Heart right ventricle (tissue), 16 donors: Measurements from ENCODE around the gene PCMTD2. TPM values are rescaled to one million over a fixed set of nuclear protein-coding genes. Genes with fewer than 3 reads are reported as not detected.
"Not testable (repeated sequence)": the region's sequence is repeated elsewhere in the genome, so short reads cannot be mapped to it uniquely, and the experiment has no call there.

Experiments
- ATAC-seq, 8 donors: fragments of 200-7000 bp; cut with Tn5 transposase; one replicate each; pipeline ENCODE4 v1.9.1; 2020; ENCODE audit warnings: mild to moderate bottlenecking in 8 of 8, moderate library complexity in 8 of 8, moderate number of reproducible peaks in 1 of 8
- DNase-seq, 2 donors: peaks; one replicate each; pipeline ENCODE4 v3.0.0-alpha.2; 2020
- H3K27ac ChIP-seq, 10 donors: fragments of 200-600 bp; sonication (generic) in 2 of 10; one replicate each; pipeline versions ENCODE4 v1.5.0 to v1.8.0; 2020 to 2022; ENCODE audit warnings: mild to moderate bottlenecking in 3 of 10
- H3K27me3 ChIP-seq, 7 donors: fragments of 200-600 bp; one replicate each; pipeline ENCODE4 v1.8.0; 2021 to 2022; ENCODE audit warnings: mild to moderate bottlenecking in 2 of 7
- H3K36me3 ChIP-seq, 9 donors: fragments of 200-600 bp; sonication (generic) in 1 of 9; one replicate each; pipeline versions ENCODE4 v1.5.0 to v1.8.0; 2020 to 2022; ENCODE audit warnings: mild to moderate bottlenecking in 2 of 9
- H3K4me1 ChIP-seq, 9 donors: fragments of 200-600 bp; sonication (generic) in 1 of 9; one replicate each; pipeline versions ENCODE4 v1.5.0 to v1.8.0; 2020 to 2022; ENCODE audit warnings: mild to moderate bottlenecking in 4 of 9
- H3K4me3 ChIP-seq, 10 donors: fragments of 200-600 bp; sonication (generic) in 2 of 10; one replicate each; pipeline versions ENCODE4 v1.5.0 to v1.8.0; 2020 to 2022; ENCODE audit warnings: mild to moderate bottlenecking in 7 of 10, moderate library complexity in 2 of 10
- H3K9me3 ChIP-seq, 11 donors: fragments of 200-600 bp in 10 of 11; sonication (generic) in 2 of 11; one replicate each; pipeline versions ENCODE4 v1.5.0 to v1.8.0; 2013 to 2022; ENCODE audit warnings: mild to moderate bottlenecking in 2 of 11, control low read depth in 1 of 11, moderate library complexity in 1 of 11
- WGBS, 2 donors: extraction: QIAGEN DNeasy Blood & Tissue Kit; methylation state at CpG; one replicate each; pipeline ENCODE4 v1.1.7; 2013; ENCODE audit warnings: inconsistent platforms in 1 of 2; 5-methylcytosine and 5-hydroxymethylcytosine counted together
- intact Hi-C, 10 donors: fragments of 100-400 bp; cut with DNase I; formaldehyde crosslinking; loops; one replicate each; pipeline versions ENCODE4 v1.11.1 to v1.14.2; 2022
- polyA plus RNA-seq, 2 donors: library from polyadenylated mRNA; stranded (reverse); fragments of 200-250 nt; gene quantifications; one replicate each; pipeline ENCODE4 v1.2.3, GENCODE V29; 2013
- total RNA-seq, 10 donors: library from RNA; stranded (reverse); fragmentation: NEBNext Ultra II Directional in 3 of 10; extraction: Animal tissue kit (Norgen Biotek cat#: 25700) in 3 of 10; gene quantifications; one replicate each; pipeline versions ENCODE4 v1.2.1 to v1.2.4, GENCODE V29; 2021 to 2023
- TF ChIP-seq, protein P1 (sequence below), 9 donors: fragments of 200-600 bp; sonication (generic) in 2 of 9; IDR thresholded peaks; one replicate each; pipeline versions ENCODE4 v1.5.0 to v1.8.0; 2021 to 2022; ENCODE audit warnings: antibody characterized with exemption in 9 of 9, mild to moderate bottlenecking in 5 of 9, moderate library complexity in 1 of 9
- donor health status: Arrhythmogenic right ventricular cardiomyopathy.
- donor health status: ischemic (EF 13 %, LVEDD 7.1; RV severe dilation, severe dysfunction).
- donor health status: healthy with polysubstance abuse.
- donor health status: DM: no; HTN: yes; CAD: no.
- donor health status: DM: no; HTN: no; CAD: no.
- donor health status: ischemic (EF 25% LVEDD 6.9; RV normal size, moderate dysfunction).
- donor health status: ischemic (EF 25% LVEDD 5.7; RV mildly dilated, moderate dysfunction).
- donor health status: healthy.
- donor health status: DM: yes; HTN: yes; CAD: no.
- donor health status: Ischemic cardiomyopathy.
- donor health status: ischemic (EF 35%, LVEDD 5.7; RV mildly dilated, moderate dysfunction).
- donor health status: nonischemic (EF 11% LVEDD 7.7; RV severe dilation, severe dysfunction).
- donor health status: DM: yes; HTN: yes; CAD: no.
- donor health status: PGD.
- donor health status: ischemic (EF 29% LVEDD 5.4; RV normal size, mild dysfunction).
- donor health status: nonischemic (EF 23%, LVEDD 6.1; RV moderate dilation, normal function).

PCMTD2 gene
- total and polyA plus RNA-seq, 12 donors, result 11.7 to 83.5 (median 67.9) TPM

DNA sequence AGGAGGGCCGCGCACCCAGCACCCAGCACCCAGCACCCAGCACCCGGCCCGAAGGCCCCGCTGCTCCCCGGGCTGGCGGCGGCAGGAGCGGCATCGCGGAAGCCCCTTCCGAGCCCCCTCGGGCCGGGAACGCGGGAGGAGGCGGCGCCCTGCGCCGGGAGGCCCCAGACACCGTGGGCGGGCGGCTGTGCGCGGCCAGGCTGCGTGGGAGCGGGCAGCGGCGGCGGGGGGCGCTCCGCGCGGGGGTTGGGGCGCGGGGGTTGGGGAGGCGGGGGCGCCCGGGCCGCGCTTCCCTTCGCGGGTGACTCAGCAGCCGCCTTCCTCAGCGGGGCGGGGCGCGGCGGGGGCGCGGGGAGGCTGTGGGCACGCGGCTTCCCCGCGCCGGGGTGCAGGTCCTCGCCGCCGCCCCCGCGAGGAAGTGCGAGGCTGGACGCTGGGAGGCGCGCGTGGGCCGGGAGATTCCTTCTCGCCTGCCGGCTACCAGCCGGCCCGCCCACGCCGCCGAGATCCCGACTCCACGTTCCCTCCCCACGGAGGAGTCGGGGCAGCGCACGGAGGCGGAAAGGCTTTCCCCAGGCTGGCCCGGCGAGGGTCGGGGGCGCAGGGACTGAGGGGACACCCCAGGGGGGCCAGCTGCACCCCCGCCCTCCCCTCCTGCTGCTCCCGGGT is 61.0 kb downstream of the PCMTD2 start:
- H3K9me3 ChIP-seq, H3K36me3 ChIP-seq, H3K27ac ChIP-seq, H3K4me1 ChIP-seq, intact Hi-C loops: not testable (repeated sequence)
- Histone ChIP-seq H3K4me3 (peak overlapping the region in 2 of 10 donors; percentile 22 to 26), H3K27me3 (peaks cover 0 to 33% (median 9%) of the 10 kb centered on the region in 7 donors)
- TF ChIP-seq, protein P1, sequence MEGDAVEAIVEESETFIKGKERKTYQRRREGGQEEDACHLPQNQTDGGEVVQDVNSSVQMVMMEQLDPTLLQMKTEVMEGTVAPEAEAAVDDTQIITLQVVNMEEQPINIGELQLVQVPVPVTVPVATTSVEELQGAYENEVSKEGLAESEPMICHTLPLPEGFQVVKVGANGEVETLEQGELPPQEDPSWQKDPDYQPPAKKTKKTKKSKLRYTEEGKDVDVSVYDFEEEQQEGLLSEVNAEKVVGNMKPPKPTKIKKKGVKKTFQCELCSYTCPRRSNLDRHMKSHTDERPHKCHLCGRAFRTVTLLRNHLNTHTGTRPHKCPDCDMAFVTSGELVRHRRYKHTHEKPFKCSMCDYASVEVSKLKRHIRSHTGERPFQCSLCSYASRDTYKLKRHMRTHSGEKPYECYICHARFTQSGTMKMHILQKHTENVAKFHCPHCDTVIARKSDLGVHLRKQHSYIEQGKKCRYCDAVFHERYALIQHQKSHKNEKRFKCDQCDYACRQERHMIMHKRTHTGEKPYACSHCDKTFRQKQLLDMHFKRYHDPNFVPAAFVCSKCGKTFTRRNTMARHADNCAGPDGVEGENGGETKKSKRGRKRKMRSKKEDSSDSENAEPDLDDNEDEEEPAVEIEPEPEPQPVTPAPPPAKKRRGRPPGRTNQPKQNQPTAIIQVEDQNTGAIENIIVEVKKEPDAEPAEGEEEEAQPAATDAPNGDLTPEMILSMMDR (IDR thresholded peaks at IDR 0.05), result peak in 2 of 9 donors; percentile 3 to 23
- peak in 1 of 2 donors; percentile 16 for DNase-seq
- peak in 7 of 8 donors; percentile 11 to 72 (median 39) for ATAC-seq
- whole genome bisulfite sequencing, 2 donors, result 4 to 7% methylated on average over 84 to 85 of the region's 87 CpGs

DNA sequence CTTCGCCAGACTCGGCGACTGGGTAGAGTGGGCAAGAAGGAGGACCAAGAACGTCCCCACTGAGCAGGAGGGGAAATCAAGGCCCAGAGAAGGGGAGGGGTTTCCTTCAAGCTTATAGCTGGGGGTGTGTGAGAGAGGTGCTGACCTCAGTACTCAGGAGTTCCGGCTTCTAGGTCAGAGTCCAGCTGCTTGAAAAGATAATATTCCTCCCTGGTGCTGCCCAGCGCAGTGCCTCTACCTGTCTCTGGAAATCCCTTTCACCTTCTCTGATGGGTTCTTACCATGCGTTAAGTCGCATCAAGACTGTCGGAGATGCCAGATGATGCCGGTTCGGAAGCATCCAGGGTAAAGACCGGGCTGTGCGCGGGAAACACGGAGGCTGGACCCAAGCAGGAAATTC is 61.8 kb downstream of the PCMTD2 start:
- DNase-seq, H3K27ac ChIP-seq, H3K36me3 ChIP-seq, intact Hi-C loops, H3K9me3 ChIP-seq, H3K4me3 ChIP-seq, H3K4me1 ChIP-seq: not testable (repeated sequence)
- peaks cover 0 to 33% (median 9%) of the 10 kb centered on the region in 7 donors for H3K27me3 ChIP-seq
- WGBS, 2 donors, result 76 to 79% methylated on average over 10 to 11 of the region's 15 CpGs
- peak in 3 of 8 donors; percentile 25 to 33 (median 29) for ATAC-seq

DNA sequence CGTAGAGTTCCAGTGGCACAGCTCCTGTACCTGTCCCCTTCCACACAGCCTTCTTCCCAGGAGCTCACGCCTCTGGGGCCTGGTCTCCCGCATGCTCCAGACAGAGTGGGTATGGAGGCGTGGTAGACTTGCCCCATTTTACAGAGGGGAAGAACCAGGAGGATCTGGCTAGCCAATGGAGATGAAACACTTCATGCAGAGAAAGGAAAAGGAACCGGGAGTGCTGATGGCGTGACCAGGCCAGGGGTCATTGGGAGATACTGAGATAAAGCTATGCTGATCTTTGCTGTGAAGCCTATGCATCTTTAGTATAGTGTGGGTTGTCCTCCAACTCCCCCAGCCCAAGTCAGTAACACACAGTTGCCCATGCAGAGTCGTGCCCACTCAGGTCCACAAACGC is 62.5 kb downstream of the PCMTD2 start:
- DNase-seq, H3K36me3 ChIP-seq, ATAC-seq, H3K4me1 ChIP-seq, H3K4me3 ChIP-seq, intact Hi-C loops, H3K27ac ChIP-seq, H3K9me3 ChIP-seq: not testable (repeated sequence)
- WGBS, 2 donors, result 79 to 87% methylated on average over 8 of the region's 8 CpGs
- H3K27me3 ChIP-seq, result peaks cover 0 to 33% (median 9%) of the 10 kb centered on the region in 7 donors

DNA sequence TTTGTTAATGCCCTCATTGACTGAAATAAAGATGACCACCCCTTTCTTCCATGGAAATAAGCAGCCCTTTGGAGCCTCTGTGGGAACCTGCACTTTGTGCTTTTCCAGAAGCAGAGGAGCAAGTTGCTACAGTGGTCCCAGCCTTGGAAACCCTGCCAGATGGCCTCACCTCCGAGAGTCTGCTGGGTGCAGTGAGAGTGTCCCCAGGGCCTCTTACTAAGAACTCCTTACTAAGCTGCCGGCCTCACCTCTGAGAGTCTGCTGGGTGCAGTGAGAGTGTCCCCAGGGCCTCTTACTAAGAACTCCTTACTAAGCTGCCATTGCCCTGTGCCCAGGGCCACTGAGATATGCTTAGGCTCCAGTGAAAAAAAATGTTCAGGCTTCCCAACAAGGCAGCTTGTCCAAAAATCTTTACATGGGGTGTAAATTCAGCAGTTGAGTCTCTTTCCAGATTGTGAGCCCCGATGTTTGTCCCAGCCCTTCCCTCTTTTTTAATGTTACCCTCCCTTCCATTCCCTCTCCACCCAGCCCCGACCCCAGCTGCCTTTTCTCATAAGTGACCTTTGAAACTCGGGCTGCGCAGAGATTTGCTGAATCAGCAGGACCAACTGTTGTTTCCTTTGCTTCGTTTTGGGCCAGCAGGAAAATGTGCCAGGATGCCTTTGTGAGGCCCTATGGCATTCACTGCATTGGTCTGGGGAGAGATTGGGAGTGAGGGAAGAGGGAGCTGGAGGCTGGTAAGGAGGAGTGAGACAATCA is 66.7 kb downstream of the PCMTD2 start:
- H3K9me3 ChIP-seq, H3K36me3 ChIP-seq, intact Hi-C loops, H3K4me1 ChIP-seq, H3K4me3 ChIP-seq, ATAC-seq, H3K27ac ChIP-seq, DNase-seq: not testable (repeated sequence)
- 62 to 70% methylated on average over 7 of the region's 7 CpGs for WGBS, 2 donors
- peaks cover 0 to 25% (median 0%) of the 10 kb centered on the region in 7 donors for H3K27me3 ChIP-seq

Other genes with a start within 250 kb of the PCMTD2 start
- gene C20orf204, start 219.6 kb upstream of the PCMTD2 start, total RNA-seq, result under 1 TPM; 0.11 to 0.86 (median 0.39) TPM
- gene C20orf204, start 219.6 kb upstream of the PCMTD2 start, polyA plus RNA-seq, result under 1 TPM; 0.49 to 0.88 TPM
- 100 to 1,000 TPM in 1 of 10 donors, 10 to 100 TPM in 9; 23.5 to 129 (median 51.9) TPM for gene SOX18, start 206.1 kb upstream of the PCMTD2 start, total RNA-seq
- 10 to 100 TPM; 37.2 to 60.0 TPM for gene SOX18, start 206.1 kb upstream of the PCMTD2 start, polyA plus RNA-seq
- 10 to 100 TPM; 40.8 to 51.0 (median 44.9) TPM for gene TCEA2, start 192.6 kb upstream of the PCMTD2 start, total RNA-seq
- gene TCEA2, start 192.6 kb upstream of the PCMTD2 start, polyA plus RNA-seq, result 10 to 100 TPM; 35.0 to 54.9 TPM
- 10 to 100 TPM in 1 of 10 donors, 1 to 10 TPM in 9; 1.8 to 13.1 (median 3.3) TPM for gene RGS19, start 176.2 kb upstream of the PCMTD2 start, total RNA-seq
- gene RGS19, start 176.2 kb upstream of the PCMTD2 start, polyA plus RNA-seq, result 1 to 10 TPM; 4.5 to 6.4 TPM
- gene OPRL1, start 175.7 kb upstream of the PCMTD2 start, total RNA-seq, result 1 to 10 TPM in 1 of 10 donors, under 1 TPM in 9; 0.27 to 1.3 (median 0.42) TPM
- under 1 TPM; 0.19 to 0.29 TPM for gene OPRL1, start 175.7 kb upstream of the PCMTD2 start, polyA plus RNA-seq
- not detected for gene LKAAEAR1, start 171.3 kb upstream of the PCMTD2 start, total RNA-seq
- under 1 TPM in 1 of 2 donors, not detected in 1; 0.12 TPM for gene LKAAEAR1, start 171.3 kb upstream of the PCMTD2 start, polyA plus RNA-seq
- gene NPBWR2, start 148.2 kb upstream of the PCMTD2 start, total RNA-seq, result not detected
- gene NPBWR2, start 148.2 kb upstream of the PCMTD2 start, polyA plus RNA-seq, result not detected
- under 1 TPM in 9 of 10 donors, not detected in 1; 0.05 to 0.35 (median 0.11) TPM for gene MYT1, start 91.3 kb upstream of the PCMTD2 start, total RNA-seq
- gene MYT1, start 91.3 kb upstream of the PCMTD2 start, polyA plus RNA-seq, result under 1 TPM; 0.01 to 0.15 TPM